Kidney epithelial cell (primary cell): ENCODE data around the gene N4BP2L2. TPM values are rescaled to one million over a fixed set of nuclear protein-coding genes. Genes with fewer than 3 reads are reported as not detected.
A peak's percentile ranks its signal among the peaks of the same experiment; 100 is the strongest.

Source experiments
- DNase-seq: peaks from one replicate; pipeline ENCODE4 v3.0.0-alpha.2; 2010; ENCODE audit warnings: low read depth
- H3K27me3 ChIP-seq: 2 replicates; pipeline ENCODE4 v1.6.0; 2011; ENCODE audit warnings: low read length; ENCODE audit not compliant: control insufficient read depth, insufficient read depth
- H3K36me3 ChIP-seq: 2 replicates; pipeline ENCODE4 v1.5.1; 2011; ENCODE audit warnings: low read length; ENCODE audit not compliant: control insufficient read depth, insufficient read depth
- H3K4me3 ChIP-seq: 2 replicates; pipeline ENCODE4 v1.5.1; 2011; ENCODE audit warnings: low read depth, mild to moderate bottlenecking, control low read depth, low read length
- CTCF ChIP-seq: IDR thresholded peaks from 2 replicates; pipeline ENCODE4 v1.5.1; 2011; ENCODE audit warnings: mild to moderate bottlenecking, moderate library complexity, low read length, control low read depth, inconsistent platforms; ENCODE audit not compliant: insufficient read depth, poor library complexity, severe bottlenecking
- total RNA-seq: library from RNA; depleted of rRNA; stranded (reverse); fragments of >200 nt; gene quantifications from 2 replicates; pipeline ENCODE4 v1.2.3, GENCODE V29; 2015

The N4BP2L2 gene
- total RNA-seq, 1 donor from 2014 or later, result 64.1 TPM

GRCh38 chr13:32553720-32554119, 15.1 kb upstream of the N4BP2L2 start:
- H3K36me3 ChIP-seq, result no peaks in the 10 kb centered on the region

GRCh38 chr13:32549788-32550187, 11.2 kb upstream of the N4BP2L2 start:
- no peak for TF ChIP-seq CTCF
- H3K36me3 ChIP-seq, result no peaks in the 10 kb centered on the region
- no peak for DNase-seq
- H3K27me3 ChIP-seq, result no peaks in the 10 kb centered on the region
- no peak overlapping the region for H3K4me3 ChIP-seq

More at GRCh38 chr13:32553720-32554119, 15.1 kb upstream of the N4BP2L2 start:
- Histone ChIP-seq H3K27me3 (no peaks in the 10 kb centered on the region), H3K4me3 (no peak overlapping the region)
- TF ChIP-seq CTCF, result no peak
- DNase-seq, result no peak

GRCh38 chr13:32548837-32549236, 10.2 kb upstream of the N4BP2L2 start:
- no peak for TF ChIP-seq CTCF
- DNase-seq, result no peak

GRCh38 chr13:32545083-32545482, 6.5 kb upstream of the N4BP2L2 start:
- no peak overlapping the region for H3K4me3 ChIP-seq
- no peak for DNase-seq
- H3K36me3 ChIP-seq, result no peaks in the 10 kb centered on the region
- H3K27me3 ChIP-seq, result no peaks in the 10 kb centered on the region
- TF ChIP-seq CTCF, result no peak

More at GRCh38 chr13:32548837-32549236, 10.2 kb upstream of the N4BP2L2 start:
- H3K27me3 ChIP-seq, result no peaks in the 10 kb centered on the region
- no peak overlapping the region for H3K4me3 ChIP-seq
- H3K36me3 ChIP-seq, result no peaks in the 10 kb centered on the region

- H3K4me3 ChIP-seq, result no peak overlapping the region
- TF ChIP-seq CTCF, result no peak
Observed at GRCh38 chr13:32542221-32542620, 3.6 kb upstream of the N4BP2L2 start.

GRCh38 chr13:32538143-32538620, 413 bp downstream of the N4BP2L2 start:
- H3K36me3 ChIP-seq, result no peaks in the 10 kb centered on the region
- TF ChIP-seq CTCF, result no peak
- H3K4me3 ChIP-seq, result peak overlapping the region; percentile 72
- no peaks in the 10 kb centered on the region for H3K27me3 ChIP-seq
- DNase-seq, result peak; percentile 19

More at GRCh38 chr13:32542221-32542620, 3.6 kb upstream of the N4BP2L2 start:
- Histone ChIP-seq H3K27me3 (no peaks in the 10 kb centered on the region), H3K36me3 (no peaks in the 10 kb centered on the region)
- DNase-seq, result no peak
